A673 (cell line): ENCODE data around the gene HMX1.

Source experiments
- CTCF ChIP-seq: fragments of 300-800, 200-600 bp; sonication (generic); conservative IDR thresholded peaks from 2 replicates; pipeline ENCODE4 v1.5.1; 2017; ENCODE audit warnings: low read depth, mild to moderate bottlenecking, antibody characterized with exemption, low read length, moderate library complexity, mixed read lengths
- EZH2 ChIP-seq: fragments of 200-600 bp; sonication (generic); IDR thresholded peaks from 2 replicates; pipeline ENCODE4 v1.6.1; 2017; ENCODE audit warnings: borderline replicate concordance, low read depth, mild to moderate bottlenecking, mixed read lengths, antibody characterized with exemption, low read length; ENCODE audit not compliant: poor library complexity, severe bottlenecking

- TF ChIP-seq CTCF: no peak
- peak; percentile 10 for TF ChIP-seq EZH2
Measured at GRCh38 chr4:8876982-8877779, 5.5 kb upstream of the HMX1 start.
